ENCODE results near the gene SDK2.

SDK2 gene

GRCh38 chr17:73516431-73516830 is 127.8 kb downstream of the SDK2 start:
- no peak for DNase-seq (ENCODE audit: low read depth)
- no peak overlapping the region for H3K4me3 ChIP-seq (ENCODE audit: low read depth, low read length)
- no peak for TF ChIP-seq CTCF (conservative IDR thresholded peaks at IDR 0.05; ENCODE audit: low read depth, low read length)

GRCh38 chr17:73514146-73514863 is 129.9 kb downstream of the SDK2 start:
- DNase-seq (ENCODE audit: low read depth) = no peak
- H3K4me3 ChIP-seq (ENCODE audit: low read depth, low read length) = no peak overlapping the region
- TF ChIP-seq CTCF (conservative IDR thresholded peaks at IDR 0.05; ENCODE audit: low read depth, low read length) = no peak

GRCh38 chr17:73513426-73513825 is 130.8 kb downstream of the SDK2 start:
- DNase-seq (ENCODE audit: low read depth) = no peak
- H3K4me3 ChIP-seq (ENCODE audit: low read depth, low read length) = no peak overlapping the region
- TF ChIP-seq CTCF (conservative IDR thresholded peaks at IDR 0.05; ENCODE audit: low read depth, low read length) = no peak

- no peak overlapping the region for H3K4me3 ChIP-seq (ENCODE audit: low read depth, low read length)
- TF ChIP-seq CTCF (conservative IDR thresholded peaks at IDR 0.05; ENCODE audit: low read depth, low read length) = no peak
- no peak for DNase-seq (ENCODE audit: low read depth)
Measured at GRCh38 chr17:73511719-73512115, 132.5 kb downstream of the SDK2 start.

GRCh38 chr17:73510981-73511718 is 133.1 kb downstream of the SDK2 start:
- DNase-seq (ENCODE audit: low read depth) = no peak
- no peak overlapping the region for H3K4me3 ChIP-seq (ENCODE audit: low read depth, low read length)
- no peak for TF ChIP-seq CTCF (conservative IDR thresholded peaks at IDR 0.05; ENCODE audit: low read depth, low read length)

- no peak overlapping the region for H3K4me3 ChIP-seq (ENCODE audit: low read depth, low read length)
- DNase-seq (ENCODE audit: low read depth) = no peak
- no peak for TF ChIP-seq CTCF (conservative IDR thresholded peaks at IDR 0.05; ENCODE audit: low read depth, low read length)
Measured at GRCh38 chr17:73508931-73509605, 135.2 kb downstream of the SDK2 start.
